HepG2 (cell line): ENCODE measurements around the gene NCS1.

ENCODE experiments used
- CTCF ChIP-seq: sonication (generic); formaldehyde crosslinking; IDR thresholded peaks from 2 replicates; pipeline ENCODE4 v1.5.0; 2020; ENCODE audit warnings: mild to moderate bottlenecking, missing genetic modification reagents, moderate library complexity
- ELF1 ChIP-seq: sonication (generic); formaldehyde crosslinking; IDR thresholded peaks from 2 replicates; pipeline ENCODE4 v1.4.0; 2020; ENCODE audit warnings: missing genetic modification reagents
- POLR2A ChIP-seq, 2 experiments: IDR thresholded peaks; 2 replicates each; pipeline ENCODE4 v1.6.1; 2011; ENCODE audit warnings: low read depth in 2 of 2, low read length in 2 of 2, mild to moderate bottlenecking in 1 of 2, moderate library complexity in 1 of 2; ENCODE audit not compliant: insufficient read depth in 1 of 2
- POLR2AphosphoS5 ChIP-seq: IDR thresholded peaks from 2 replicates; pipeline ENCODE4 v1.6.1; 2012; ENCODE audit warnings: low read depth, low read length
- REST ChIP-seq, 2 experiments: IDR thresholded peaks; 2 replicates each; pipeline ENCODE4 v1.6.1; 2011 to 2012; ENCODE audit warnings: low read length in 2 of 2, borderline replicate concordance in 1 of 2, low read depth in 1 of 2, mild to moderate bottlenecking in 1 of 2, moderate library complexity in 1 of 2
- ZBTB8A ChIP-seq: sonication (generic); formaldehyde crosslinking; IDR thresholded peaks from 2 replicates; pipeline ENCODE4 v1.4.0; 2020; ENCODE audit warnings: mild to moderate bottlenecking, low read depth, missing genetic modification reagents, borderline replicate concordance
- ZNF724P ChIP-seq: sonication (generic); formaldehyde crosslinking; IDR thresholded peaks from 2 replicates; pipeline ENCODE4 v1.8.0; 2022; ENCODE audit warnings: missing genetic modification reagents, borderline replicate concordance

- TF ChIP-seq ZNF724P (CRISPR knock-in tag) (no peak), POLR2A (IDR thresholded peaks at IDR 0.05; ENCODE audit: insufficient read depth in 1 of 2, low read depth in 2 of 2, low read length in 2 of 2) (no peak), REST (IDR thresholded peaks at IDR 0.05; ENCODE audit: borderline replicate concordance in 1 of 2, low read depth in 1 of 2, low read length in 2 of 2) (no peak), POLR2AphosphoS5 (no peak), ELF1 (CRISPR knock-in tag) (no peak), ZBTB8A (no peak), CTCF (CRISPR knock-in tag) (no peak)
Observed at GRCh38 chr9:130180516-130180915, 8.3 kb downstream of the NCS1 start.
